ENCODE measurements around the gene NR1I2. TPM values are rescaled to one million over a fixed set of nuclear protein-coding genes. Genes with fewer than 3 reads are reported as not detected.

The NR1I2 gene
- total RNA-seq, 4 donors from 2014 or later: 0.21 to 0.62 TPM; not detected in 2

DNA sequence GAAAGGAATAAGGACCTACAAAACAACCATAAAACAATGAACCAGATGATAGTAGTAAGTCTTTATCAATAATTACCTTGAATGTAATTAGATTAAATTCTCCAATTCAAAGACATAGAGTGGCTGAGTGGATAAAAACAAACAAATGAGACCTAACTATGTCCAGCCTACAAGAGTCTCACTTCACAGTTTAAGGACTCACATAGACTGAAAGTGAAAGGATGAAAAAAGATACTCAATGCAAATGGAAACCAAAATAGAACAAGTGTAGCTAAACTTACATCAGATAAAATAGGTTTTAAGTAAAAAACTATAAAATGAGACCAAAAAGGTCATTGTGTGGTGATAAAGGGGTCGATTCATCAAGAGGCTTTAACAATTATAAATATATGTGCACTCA lies 21.9 kb upstream of the NR1I2 start:
- Histone ChIP-seq H3K27me3 (no peaks in the 10 kb centered on the region), H3K4me3 (no peak overlapping the region), H3K27ac (no peak overlapping the region), H3K4me1 (no peaks in the 10 kb centered on the region), H3K9me3 (no peaks in the 10 kb centered on the region), H3K36me3 (no peaks in the 10 kb centered on the region)
- TF ChIP-seq CTCF (IDR thresholded peaks at IDR 0.05) (no peak), POLR2A (IDR thresholded peaks at IDR 0.05) (no peak)
- DNase-seq: no peak
- intact Hi-C loops (cut with DNase I; ENCODE audit: low total_unique reads): no loop called here

DNA sequence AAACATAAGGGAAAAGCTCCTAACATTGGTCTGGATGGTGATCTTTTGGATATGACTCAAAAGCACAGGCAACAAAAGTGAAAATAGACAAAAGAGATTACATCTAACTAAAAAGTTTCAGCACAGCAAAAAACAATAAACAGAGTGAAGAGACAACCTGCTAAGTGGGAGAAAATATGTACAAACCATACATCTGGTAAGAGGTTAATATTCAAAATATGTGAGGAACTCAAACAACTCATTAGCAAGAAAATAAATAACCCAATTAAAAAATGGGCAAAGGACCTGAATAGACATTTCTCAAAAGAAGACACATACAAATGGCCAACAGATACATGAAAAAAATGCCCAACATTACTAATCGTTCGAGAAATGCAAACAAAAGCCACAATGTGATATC lies 19.0 kb upstream of the NR1I2 start:
- Histone ChIP-seq H3K27me3 (no peaks in the 10 kb centered on the region), H3K36me3 (no peaks in the 10 kb centered on the region), H3K9me3 (no peaks in the 10 kb centered on the region), H3K4me3 (no peak overlapping the region), H3K4me1 (no peaks in the 10 kb centered on the region), H3K27ac (no peak overlapping the region)
- no peak for DNase-seq
- TF ChIP-seq CTCF (IDR thresholded peaks at IDR 0.05) (no peak), POLR2A (IDR thresholded peaks at IDR 0.05) (no peak)
- intact Hi-C loops (cut with DNase I; ENCODE audit: low total_unique reads): no loop called here

DNA sequence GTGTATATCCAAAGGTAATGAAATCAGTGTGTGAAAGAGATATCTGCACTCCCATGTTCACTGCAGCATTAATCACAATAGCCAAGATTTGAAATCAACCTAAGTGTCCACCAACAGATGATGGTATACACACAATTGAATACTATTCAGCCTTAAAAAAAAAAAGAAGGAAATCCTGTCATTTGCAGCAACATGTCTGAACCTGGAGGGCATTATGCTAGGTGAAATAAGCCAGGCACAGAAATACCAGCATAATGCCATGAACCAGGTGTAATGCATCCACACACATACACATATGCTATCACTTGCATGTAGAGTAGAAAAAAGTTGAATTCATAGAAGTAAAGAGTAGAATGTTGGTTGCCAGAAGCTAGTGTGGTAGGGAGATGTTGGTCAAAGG lies 18.4 kb upstream of the NR1I2 start:
- no peak for DNase-seq
- no peaks in the 10 kb centered on the region for H3K4me1 ChIP-seq
- no peaks in the 10 kb centered on the region for H3K27me3 ChIP-seq
- H3K27ac ChIP-seq: no peak overlapping the region
- H3K9me3 ChIP-seq: no peaks in the 10 kb centered on the region
- TF ChIP-seq POLR2A (IDR thresholded peaks at IDR 0.05) (no peak), CTCF (IDR thresholded peaks at IDR 0.05) (no peak)
- intact Hi-C loops (cut with DNase I; ENCODE audit: low total_unique reads): no loop called here
- no peaks in the 10 kb centered on the region for H3K36me3 ChIP-seq
- H3K4me3 ChIP-seq: no peak overlapping the region

DNA sequence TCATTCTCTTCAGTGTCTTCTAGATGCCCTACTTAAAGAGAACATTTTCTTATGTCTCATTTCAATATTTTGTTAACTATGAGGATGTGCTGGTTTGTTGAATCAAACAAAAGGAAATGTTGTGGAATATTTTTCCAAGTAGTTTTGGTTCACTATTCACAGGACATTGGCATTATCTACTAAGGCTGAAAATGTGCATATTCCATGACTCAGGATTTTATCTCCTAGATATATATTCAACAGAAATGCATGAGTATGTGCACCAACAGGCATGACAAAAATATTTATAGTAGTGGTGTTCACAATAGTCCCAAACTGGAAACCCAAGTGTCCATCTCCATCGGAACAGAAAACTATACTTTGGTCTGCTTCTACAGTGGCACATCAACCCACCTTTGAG lies 16.7 kb upstream of the NR1I2 start:
- TF ChIP-seq POLR2A (IDR thresholded peaks at IDR 0.05) (no peak), CTCF (IDR thresholded peaks at IDR 0.05) (no peak)
- H3K36me3 ChIP-seq: no peaks in the 10 kb centered on the region
- H3K27ac ChIP-seq: no peak overlapping the region
- intact Hi-C loops (cut with DNase I; ENCODE audit: low total_unique reads): no loop called here
- H3K27me3 ChIP-seq: no peaks in the 10 kb centered on the region
- H3K9me3 ChIP-seq: no peaks in the 10 kb centered on the region
- no peaks in the 10 kb centered on the region for H3K4me1 ChIP-seq
- H3K4me3 ChIP-seq: no peak overlapping the region
- DNase-seq: no peak

- H3K27ac ChIP-seq: no peak overlapping the region
- H3K27me3 ChIP-seq: no peaks in the 10 kb centered on the region
- TF ChIP-seq CTCF (IDR thresholded peaks at IDR 0.05) (no peak), POLR2A (IDR thresholded peaks at IDR 0.05) (no peak)
- H3K4me3 ChIP-seq: no peak overlapping the region
- no peaks in the 10 kb centered on the region for H3K36me3 ChIP-seq
- intact Hi-C loops (cut with DNase I; ENCODE audit: low total_unique reads): no loop called here
- H3K9me3 ChIP-seq: no peaks in the 10 kb centered on the region
- no peaks in the 10 kb centered on the region for H3K4me1 ChIP-seq
- no peak for DNase-seq
Measured at GRCh38 chr3:119767936-119768601, 13.8 kb upstream of the NR1I2 start.

Measured in uterus (tissue), 4 donors.